NK-92 (cell line): ENCODE results near the gene HES7.
A peak's percentile ranks its signal among the peaks of the same experiment; 100 is the strongest.

Source experiments
- DNase-seq: peaks from one replicate; lab custom pipeline; 2025; ENCODE audit not compliant: unreplicated experiment; lab: John Stamatoyannopoulos, UW

Gene HES7

GRCh38 chr17:8143581-8144400 lies 19.9 kb upstream of the HES7 start:
- no peak for DNase-seq

GRCh38 chr17:8142887-8143580 lies 19.1 kb upstream of the HES7 start:
- no peak for DNase-seq

GRCh38 chr17:8142158-8142886 lies 18.4 kb upstream of the HES7 start:
- no peak for DNase-seq

- DNase-seq: no peak
Measured at GRCh38 chr17:8141741-8142140, 17.8 kb upstream of the HES7 start.

- no peak for DNase-seq
Measured at GRCh38 chr17:8141045-8141444, 17.1 kb upstream of the HES7 start.

- DNase-seq: no peak
Measured at GRCh38 chr17:8140065-8141029, 16.4 kb upstream of the HES7 start.

- DNase-seq: peak; percentile 45
Measured at GRCh38 chr17:8138672-8139371, 14.9 kb upstream of the HES7 start.

GRCh38 chr17:8138374-8138671 lies 14.4 kb upstream of the HES7 start:
- DNase-seq: no peak

GRCh38 chr17:8137645-8138373 lies 13.9 kb upstream of the HES7 start:
- no peak for DNase-seq

- DNase-seq: no peak
Measured at GRCh38 chr17:8133941-8134340, 10.0 kb upstream of the HES7 start.

- no peak for DNase-seq
Measured at GRCh38 chr17:8133399-8133798, 9.5 kb upstream of the HES7 start.

- no peak for DNase-seq
Measured at GRCh38 chr17:8131844-8132441, 8.0 kb upstream of the HES7 start.

GRCh38 chr17:8128125-8128784 lies 4.3 kb upstream of the HES7 start:
- DNase-seq: no peak

GRCh38 chr17:8126491-8127066 lies 2.7 kb upstream of the HES7 start:
- no peak for DNase-seq

GRCh38 chr17:8125947-8126490 lies 2.1 kb upstream of the HES7 start:
- DNase-seq: no peak

- DNase-seq: peak; percentile 40
Measured at GRCh38 chr17:8125154-8125946, 1.4 kb upstream of the HES7 start.
